Keratinocyte (primary cell): ENCODE results near the gene ZIC4. TPM values are rescaled to one million over a fixed set of nuclear protein-coding genes. Genes with fewer than 3 reads are reported as not detected.

Experiments used
- DNase-seq: peaks from one replicate; pipeline ENCODE4 v3.0.0-alpha.2; 2011; ENCODE audit warnings: low read depth, missing footprints, low spot score
- FAIRE-seq: peaks from 2 replicates; lab custom pipeline; 2011; peaks lifted over from hg19 to GRCh38; lab: Jason Lieb, UNC
- H2AFZ ChIP-seq: 2 replicates; pipeline ENCODE4 v1.6.0; 2012; ENCODE audit warnings: low read length, control low read depth, inconsistent platforms; ENCODE audit not compliant: control insufficient read depth
- H3K27ac ChIP-seq: 2 replicates; pipeline ENCODE4 v1.5.1; 2011; ENCODE audit warnings: low read length; ENCODE audit not compliant: control insufficient read depth, insufficient read depth
- H3K27me3 ChIP-seq: 3 replicates; pipeline ENCODE4 v1.6.0; 2011; ENCODE audit warnings: low read length; ENCODE audit not compliant: control insufficient read depth, insufficient read depth; ENCODE audit errors: extremely low read depth
- H3K36me3 ChIP-seq, 2 experiments: 2 replicates in 1 of 2; 3 replicates in 1 of 2; pipeline ENCODE4 v1.5.1; 2011; ENCODE audit warnings: low read length in 2 of 2, mild to moderate bottlenecking in 1 of 2; ENCODE audit not compliant: control insufficient read depth in 2 of 2, insufficient read depth in 2 of 2; ENCODE audit errors: extremely low read depth in 1 of 2
- H3K4me1 ChIP-seq: 3 replicates; pipeline ENCODE4 v1.5.1; 2011; ENCODE audit warnings: low read length; ENCODE audit not compliant: control insufficient read depth, insufficient read depth; ENCODE audit errors: extremely low read depth
- H3K4me2 ChIP-seq: 3 replicates; pipeline ENCODE4 v1.6.0; 2011; ENCODE audit warnings: low read depth, low read length; ENCODE audit not compliant: control insufficient read depth, insufficient read depth; ENCODE audit errors: extremely low read depth
- H3K4me3 ChIP-seq, 3 experiments: fragments of 200-600 bp in 1 of 3; sonication (generic) in 1 of 3; 2 replicates in 2 of 3; 3 replicates in 1 of 3; pipeline ENCODE4 v1.5.1; 2011 to 2016; ENCODE audit warnings: low read length in 3 of 3, mild to moderate bottlenecking in 3 of 3, control low read depth in 2 of 3, inconsistent platforms in 1 of 3, low read depth in 1 of 3, mixed read lengths in 1 of 3, mixed run types in 1 of 3, moderate library complexity in 1 of 3; ENCODE audit not compliant: control insufficient read depth in 2 of 3, insufficient read depth in 2 of 3; ENCODE audit errors: extremely low read depth in 1 of 3
- H3K79me2 ChIP-seq: 2 replicates; pipeline ENCODE4 v1.6.0; 2012; ENCODE audit warnings: low read length; ENCODE audit not compliant: control insufficient read depth, insufficient read depth
- H3K9ac ChIP-seq: 3 replicates; pipeline ENCODE4 v1.6.0; 2011; ENCODE audit warnings: low read length; ENCODE audit not compliant: control insufficient read depth, insufficient read depth; ENCODE audit errors: extremely low read depth
- H3K9me1 ChIP-seq: 3 replicates; pipeline ENCODE4 v1.6.0; 2011; ENCODE audit warnings: low read length; ENCODE audit not compliant: control insufficient read depth, insufficient read depth; ENCODE audit errors: extremely low read depth
- H3K9me3 ChIP-seq: 2 replicates; pipeline ENCODE4 v1.5.1; 2012; ENCODE audit warnings: low read depth, low read length; ENCODE audit not compliant: control insufficient read depth
- H4K20me1 ChIP-seq: 3 replicates; pipeline ENCODE4 v1.6.0; 2011; ENCODE audit warnings: low read length; ENCODE audit not compliant: control insufficient read depth, insufficient read depth; ENCODE audit errors: extremely low read depth
- CTCF ChIP-seq, 3 experiments: IDR thresholded peaks in 1 of 3; conservative IDR thresholded peaks in 1 of 3; optimal IDR thresholded peaks in 1 of 3; 2 replicates in 2 of 3; 3 replicates in 1 of 3; pipeline versions ENCODE3 to v1.5.1; 2011; ENCODE audit warnings: low read length in 3 of 3, mild to moderate bottlenecking in 3 of 3, moderate library complexity in 2 of 3, control low read depth in 1 of 3, inconsistent platforms in 1 of 3; ENCODE audit not compliant: insufficient read depth in 2 of 3; ENCODE audit errors: extremely low read depth in 1 of 3
- EZH2 ChIP-seq: IDR thresholded peaks from one replicate; pipeline ENCODE4 v1.6.1; 2012; ENCODE audit warnings: inconsistent platforms, mild to moderate bottlenecking, low read length, moderate library complexity
- dilution Hi-C: fragments of 300-500 bp; cut with MboI; formaldehyde crosslinking; loops from one replicate; pipeline ENCODE4 v1.7.0; 2020; ENCODE audit warnings: low sequenced_read_pairs; ENCODE audit not compliant: extremely low pct_ligation_motif_present
- polyA plus RNA-seq, 5 experiments: library from polyadenylated mRNA; depleted of rRNA in 3 of 5; stranded (reverse) in 3 of 5; stranded (forward) in 1 of 5; unstranded in 1 of 5; fragments of >200 nt; gene quantifications; 1 replicate in 1 of 5; 2 replicates in 3 of 5; 3 replicates in 1 of 5; pipeline versions ENCODE4 v1.2.1 to v1.2.3, GENCODE V29; 2011 to 2012; ENCODE audit warnings: missing spikeins in 2 of 5, low read depth in 1 of 5, low replicate concordance in 1 of 5

ZIC4 gene
- polyA plus RNA-seq, 1 donor (not counting 4 experiments of a cell fraction or from before 2014, with no cell fraction given) = not detected

- TF ChIP-seq EZH2 (peak; percentile 36), CTCF (optimal IDR thresholded peaks at IDR 0.05 in 1 of 3, IDR thresholded peaks at IDR 0.05 in 1 of 3, conservative IDR thresholded peaks at IDR 0.05 in 1 of 3; ENCODE audit: extremely low read depth in 1 of 3, insufficient read depth in 2 of 3, low read length in 3 of 3) (no peak)
- Histone ChIP-seq H3K4me2 (no peak within 1 kb of the TSS), H2AFZ (no peak within 1 kb of the TSS), H3K9me1 (no peaks in the 10 kb centered on the region), H3K9me3 (peaks cover 12% of the 10 kb centered on the region), H3K36me3 (no peaks in the 10 kb centered on the region), H3K9ac (no peak within 1 kb of the TSS), H3K4me1 (peaks cover 4% of the 10 kb centered on the region), H3K4me3 (no peak within 1 kb of the TSS), H3K27ac (no peak within 1 kb of the TSS), H4K20me1 (no peaks in the 10 kb centered on the region), H3K27me3 (peaks cover 99% of the 10 kb centered on the region), H3K79me2 (no peaks in the 10 kb centered on the region)
- no peak for DNase-seq
- dilution Hi-C loops = no loop called here
- FAIRE-seq = no peak
Observed at GRCh38 chr3:147409143-147410115, 3.1 kb upstream of the ZIC4 start, which contains the start of gene ZIC1. Gene ZIC1 (plus strand): TSS chr3:147409365. CDS start chr3:147410113, 748 bp downstream.

GRCh38 chr3:147408188-147409100, 2.1 kb upstream of the ZIC4 start:
- Histone ChIP-seq H3K9ac (no peak overlapping the region), H3K9me3 (peaks cover 12% of the 10 kb centered on the region), H3K4me2 (no peak overlapping the region), H4K20me1 (no peaks in the 10 kb centered on the region), H3K4me1 (peaks cover 4% of the 10 kb centered on the region), H3K79me2 (no peaks in the 10 kb centered on the region), H3K27ac (no peak overlapping the region), H3K27me3 (peaks cover 94% of the 10 kb centered on the region), H3K4me3 (no peak overlapping the region), H3K9me1 (no peaks in the 10 kb centered on the region), H3K36me3 (no peaks in the 10 kb centered on the region), H2AFZ (no peak overlapping the region)
- dilution Hi-C loops = no loop called here
- TF ChIP-seq CTCF (optimal IDR thresholded peaks at IDR 0.05 in 1 of 3, IDR thresholded peaks at IDR 0.05 in 1 of 3, conservative IDR thresholded peaks at IDR 0.05 in 1 of 3; ENCODE audit: extremely low read depth in 1 of 3, insufficient read depth in 2 of 3, low read length in 3 of 3) (no peak), EZH2 (no peak)
- DNase-seq (no peak), FAIRE-seq (no peak)
